HepG2 (cell line): Measurements from ENCODE around the gene SPRED3. TPM values are rescaled to one million over a fixed set of nuclear protein-coding genes. Genes with fewer than 3 reads are reported as not detected.

Experiments used
- ATM ChIP-seq: fragments of 450-650 bp; IDR thresholded peaks from 2 replicates; pipeline ENCODE4 v1.7.1; 2017; ENCODE audit warnings: mild to moderate bottlenecking, borderline replicate concordance
- FOXK1 ChIP-seq: sonication (generic); formaldehyde crosslinking; IDR thresholded peaks from 2 replicates; pipeline ENCODE4 v1.4.0; 2020; ENCODE audit warnings: low read depth, missing genetic modification reagents, borderline replicate concordance
- HHEX ChIP-seq: IDR thresholded peaks from 2 replicates; pipeline ENCODE4 v1.6.1; 2016; ENCODE audit warnings: control low read depth
- HNRNPLL ChIP-seq: fragments of 200-400 bp; formaldehyde crosslinking; IDR thresholded peaks from 2 replicates; pipeline ENCODE4 v1.6.1; 2017; ENCODE audit warnings: mild to moderate bottlenecking, low read depth, low read length; ENCODE audit not compliant: poor library complexity, severe bottlenecking
- ISL2 ChIP-seq: sonication (generic); formaldehyde crosslinking; IDR thresholded peaks from 2 replicates; pipeline ENCODE4 v1.5.0; 2020; ENCODE audit warnings: missing genetic modification reagents
- LCORL ChIP-seq, 2 experiments: fragments of 450-650 bp in 1 of 2; sonication (generic) in 1 of 2; formaldehyde crosslinking in 1 of 2; IDR thresholded peaks; 2 replicates each; pipeline versions ENCODE4 v1.5.0 to v1.6.1; 2017 to 2020; ENCODE audit warnings: antibody characterized with exemption in 1 of 2, missing genetic modification reagents in 1 of 2
- NKX3-1 ChIP-seq: sonication (generic); formaldehyde crosslinking; IDR thresholded peaks from 2 replicates; pipeline ENCODE4 v1.5.0; 2020; ENCODE audit warnings: missing genetic modification reagents
- XRCC5 ChIP-seq: fragments of 200-400 bp; formaldehyde crosslinking; optimal IDR thresholded peaks from 2 replicates; pipeline ENCODE3; 2017; ENCODE audit warnings: mild to moderate bottlenecking, low read length
- ZBTB49 ChIP-seq: sonication (generic); formaldehyde crosslinking; IDR thresholded peaks from 2 replicates; pipeline ENCODE4 v1.4.0; 2020; ENCODE audit warnings: missing genetic modification reagents, borderline replicate concordance
- ZC3H13 ChIP-seq: sonication (generic); formaldehyde crosslinking; IDR thresholded peaks from 2 replicates; pipeline ENCODE4 v1.8.1; 2023; ENCODE audit warnings: mild to moderate bottlenecking, missing genetic modification reagents, moderate library complexity
- ZNF142 ChIP-seq: sonication (generic); formaldehyde crosslinking; IDR thresholded peaks from 2 replicates; pipeline ENCODE4 v1.4.0; 2020; ENCODE audit warnings: missing genetic modification reagents
- ZNF160 ChIP-seq: sonication (generic); formaldehyde crosslinking; IDR thresholded peaks from 2 replicates; pipeline ENCODE4 v1.8.0; 2022; ENCODE audit warnings: mild to moderate bottlenecking, inconsistent platforms, missing genetic modification reagents
- ZNF546 ChIP-seq: sonication (generic); formaldehyde crosslinking; conservative IDR thresholded peaks from 2 replicates; pipeline ENCODE4 v1.8.1; 2023; ENCODE audit warnings: mild to moderate bottlenecking, missing genetic modification reagents
- ZNF672 ChIP-seq: sonication (generic); formaldehyde crosslinking; IDR thresholded peaks from 2 replicates; pipeline ENCODE4 v1.8.1; 2022; ENCODE audit warnings: missing genetic modification reagents
- ZNF773 ChIP-seq: sonication (generic); formaldehyde crosslinking; IDR thresholded peaks from 2 replicates; pipeline ENCODE4 v1.4.0; 2020; ENCODE audit warnings: missing genetic modification reagents, borderline replicate concordance
- polyA plus RNA-seq, 8 experiments: library from polyadenylated mRNA; depleted of rRNA in 3 of 8; stranded (reverse) in 7 of 8; unstranded in 1 of 8; fragments of >200 nt; fragmentation: Illumina TruSeq in 4 of 8; extraction: Trizol in 4 of 8; gene quantifications; 2 replicates each; pipeline versions ENCODE4 v1.2.1 to v1.2.3, GENCODE V29; 2011 to 2016; ENCODE audit warnings: low read depth in 4 of 8, missing spikeins in 1 of 8, mixed read lengths in 1 of 8; ENCODE audit not compliant: insufficient read depth in 1 of 8
- total RNA-seq, 5 experiments: library from RNA; depleted of rRNA; stranded (reverse); fragments of >200 nt; fragmentation: Illumina TruSeq; extraction: Trizol; gene quantifications; 2 replicates each; pipeline ENCODE4 v1.2.3, GENCODE V29; 2016; ENCODE audit warnings: low read depth in 1 of 5
- TF ChIP-seq, protein P1 (sequence below): sonication (generic); formaldehyde crosslinking; IDR thresholded peaks from 2 replicates; pipeline ENCODE4 v1.4.0; 2020; ENCODE audit warnings: missing genetic modification reagents
- TF ChIP-seq, protein P2 (sequence below), 2 experiments: sonication (generic) in 1 of 2; formaldehyde crosslinking in 1 of 2; IDR thresholded peaks; 2 replicates each; pipeline versions ENCODE4 v1.5.1 to v1.6.1; 2011 to 2020; ENCODE audit warnings: borderline replicate concordance in 1 of 2, low read depth in 1 of 2, low read length in 1 of 2, mild to moderate bottlenecking in 1 of 2, missing genetic modification reagents in 1 of 2, moderate library complexity in 1 of 2

The SPRED3 gene
- total and polyA plus RNA-seq, 2 of the 13 experiments (the other 11 are each of a cell fraction or from before 2014, with no cell fraction given) = 0.15 to 0.17 TPM

DNA sequence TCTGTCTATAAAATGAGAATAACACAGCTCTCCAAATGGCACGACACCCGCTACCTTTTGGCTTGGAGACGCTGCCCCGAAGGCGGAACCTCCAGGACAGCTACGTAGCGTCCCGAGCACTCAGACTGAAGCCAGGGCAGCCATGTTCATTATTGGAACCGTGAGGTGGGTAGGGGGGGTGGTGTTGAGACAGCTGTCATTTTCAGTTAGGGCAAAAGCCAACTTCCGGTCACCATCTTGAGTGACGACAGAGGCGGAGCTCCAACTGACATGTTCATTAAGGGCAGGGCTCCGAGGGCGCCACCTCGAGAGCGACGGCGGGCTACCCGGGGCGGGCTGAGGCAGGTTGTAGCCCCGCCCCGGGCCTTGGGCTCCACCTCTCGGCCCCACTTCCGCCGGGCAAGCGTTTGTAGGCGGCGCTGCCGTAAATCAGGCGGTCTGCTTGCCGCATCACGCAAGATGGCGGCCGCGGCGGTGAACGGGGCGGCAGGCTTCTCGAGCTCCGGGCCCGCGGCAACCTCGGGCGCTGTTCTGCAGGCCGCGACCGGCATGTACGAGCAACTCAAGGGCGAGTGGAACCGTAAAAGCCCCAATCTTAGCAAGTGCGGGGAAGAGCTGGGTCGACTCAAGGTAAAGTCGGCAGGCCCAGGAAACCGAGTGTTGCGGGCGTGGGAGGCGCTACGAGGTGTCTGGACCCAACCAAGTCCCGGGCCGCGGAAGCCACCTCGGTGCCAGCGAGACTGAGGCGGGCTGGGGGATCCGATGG lies 14.0 kb upstream of the SPRED3 start, which contains the start of gene PSMD8 (continued):
- no peak for TF ChIP-seq ZBTB49 (CRISPR knock-in tag)
- TF ChIP-seq, protein P1, sequence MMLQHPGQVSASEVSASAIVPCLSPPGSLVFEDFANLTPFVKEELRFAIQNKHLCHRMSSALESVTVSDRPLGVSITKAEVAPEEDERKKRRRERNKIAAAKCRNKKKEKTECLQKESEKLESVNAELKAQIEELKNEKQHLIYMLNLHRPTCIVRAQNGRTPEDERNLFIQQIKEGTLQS (CRISPR knock-in tag) = peak; percentile 56
- TF ChIP-seq NKX3-1 (CRISPR knock-in tag) = no peak
- no peak for TF ChIP-seq ATM
- TF ChIP-seq ZNF546 (CRISPR knock-in tag) = peak; percentile 92
- TF ChIP-seq HHEX (CRISPR knock-in tag) = no peak
- TF ChIP-seq ZC3H13 (CRISPR knock-in tag) = 0 out of 2 replicates have a peak, but pooled peaks have one; percentile 50
- TF ChIP-seq LCORL (IDR thresholded peaks at IDR 0.05) = no peak
- peak; percentile 75; the same call in 1 of the 2 replicates for TF ChIP-seq LCORL (CRISPR knock-in tag; IDR thresholded peaks at IDR 0.05)
- peak; percentile 21 for TF ChIP-seq XRCC5
- TF ChIP-seq HNRNPLL = peak; percentile 91
- TF ChIP-seq FOXK1 = 0 out of 2 replicates have a peak, but pooled peaks have one; percentile 49
- no peak for TF ChIP-seq ZNF672 (CRISPR knock-in tag)
- no peak for TF ChIP-seq ZNF142 (CRISPR knock-in tag)
- TF ChIP-seq, protein P2, sequence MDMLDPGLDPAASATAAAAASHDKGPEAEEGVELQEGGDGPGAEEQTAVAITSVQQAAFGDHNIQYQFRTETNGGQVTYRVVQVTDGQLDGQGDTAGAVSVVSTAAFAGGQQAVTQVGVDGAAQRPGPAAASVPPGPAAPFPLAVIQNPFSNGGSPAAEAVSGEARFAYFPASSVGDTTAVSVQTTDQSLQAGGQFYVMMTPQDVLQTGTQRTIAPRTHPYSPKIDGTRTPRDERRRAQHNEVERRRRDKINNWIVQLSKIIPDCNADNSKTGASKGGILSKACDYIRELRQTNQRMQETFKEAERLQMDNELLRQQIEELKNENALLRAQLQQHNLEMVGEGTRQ (IDR thresholded peaks at IDR 0.05; ENCODE audit: low read depth, low read length) = no peak
- TF ChIP-seq, protein P2 (CRISPR knock-in tag; IDR thresholded peaks at IDR 0.05; ENCODE audit: borderline replicate concordance) = peak; percentile 52; the same call in 1 of the 2 replicates
- TF ChIP-seq ISL2 (CRISPR knock-in tag) = no peak; the same call in none of the 2 replicates
- peak; percentile 73; the same call in 1 of the 2 replicates for TF ChIP-seq ZNF160 (CRISPR knock-in tag)
- peak; percentile 77; the same call in 1 of the 2 replicates for TF ChIP-seq ZNF773 (CRISPR knock-in tag)
